ENCODE data around the gene SEMA3E.

SEMA3E gene

DNA sequence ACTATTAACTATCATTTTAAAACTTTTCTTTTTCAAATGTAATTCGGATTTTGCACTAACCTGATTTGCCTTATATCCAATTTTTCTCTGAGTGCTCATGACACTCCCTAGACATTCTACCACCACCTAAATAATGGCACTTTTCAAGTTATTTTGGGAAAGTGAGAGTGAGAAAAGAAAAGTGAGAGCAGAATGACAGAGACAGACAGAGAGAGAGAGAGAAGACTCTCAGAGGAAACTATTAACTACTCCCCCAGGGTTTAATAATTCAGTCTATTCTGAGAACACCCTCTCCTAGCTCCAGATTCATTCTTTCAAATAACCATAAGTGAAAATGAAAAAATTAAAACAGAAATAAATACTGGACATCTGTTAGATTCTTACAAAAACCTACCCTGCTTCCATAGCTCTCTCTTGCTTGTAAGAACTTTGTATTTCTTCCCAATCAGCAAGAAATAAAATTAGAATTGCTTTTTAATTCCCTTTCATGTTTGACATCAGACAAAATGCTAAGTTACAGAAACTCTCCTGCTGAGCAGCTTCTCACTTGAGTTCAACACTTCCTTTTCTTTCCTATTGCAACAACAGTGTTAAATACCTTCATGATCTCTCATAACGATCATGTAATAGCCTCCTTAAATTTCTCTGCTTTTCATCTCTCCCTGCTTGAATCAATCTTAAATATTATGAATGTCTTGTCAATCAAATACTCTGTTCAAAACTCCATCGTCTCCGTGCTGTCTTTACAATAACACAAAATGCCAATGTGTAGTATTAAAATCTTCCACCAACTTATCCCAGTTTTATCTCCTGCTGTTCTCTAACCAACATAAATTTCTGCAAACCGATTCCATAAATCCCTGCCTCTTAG is 191.7 kb downstream of the SEMA3E start:
- H3K9me2 ChIP-seq (replicated peaks; ENCODE audit: low read depth, low read length) = no peaks in the 10 kb centered on the region
- H3K79me2 ChIP-seq (ENCODE audit: insufficient read depth, low read length) = no peaks in the 10 kb centered on the region
- no peaks in the 10 kb centered on the region for H4K20me1 ChIP-seq (ENCODE audit: insufficient read depth, low read length, poor library complexity, severe bottlenecking)
- H3K27me3 ChIP-seq (ENCODE audit: insufficient read depth, low read length, poor library complexity, severe bottlenecking) = no peaks in the 10 kb centered on the region
- H3K4me1 ChIP-seq (ENCODE audit: insufficient read depth, low read length, poor library complexity, severe bottlenecking) = no peaks in the 10 kb centered on the region
- TF ChIP-seq, protein P1, sequence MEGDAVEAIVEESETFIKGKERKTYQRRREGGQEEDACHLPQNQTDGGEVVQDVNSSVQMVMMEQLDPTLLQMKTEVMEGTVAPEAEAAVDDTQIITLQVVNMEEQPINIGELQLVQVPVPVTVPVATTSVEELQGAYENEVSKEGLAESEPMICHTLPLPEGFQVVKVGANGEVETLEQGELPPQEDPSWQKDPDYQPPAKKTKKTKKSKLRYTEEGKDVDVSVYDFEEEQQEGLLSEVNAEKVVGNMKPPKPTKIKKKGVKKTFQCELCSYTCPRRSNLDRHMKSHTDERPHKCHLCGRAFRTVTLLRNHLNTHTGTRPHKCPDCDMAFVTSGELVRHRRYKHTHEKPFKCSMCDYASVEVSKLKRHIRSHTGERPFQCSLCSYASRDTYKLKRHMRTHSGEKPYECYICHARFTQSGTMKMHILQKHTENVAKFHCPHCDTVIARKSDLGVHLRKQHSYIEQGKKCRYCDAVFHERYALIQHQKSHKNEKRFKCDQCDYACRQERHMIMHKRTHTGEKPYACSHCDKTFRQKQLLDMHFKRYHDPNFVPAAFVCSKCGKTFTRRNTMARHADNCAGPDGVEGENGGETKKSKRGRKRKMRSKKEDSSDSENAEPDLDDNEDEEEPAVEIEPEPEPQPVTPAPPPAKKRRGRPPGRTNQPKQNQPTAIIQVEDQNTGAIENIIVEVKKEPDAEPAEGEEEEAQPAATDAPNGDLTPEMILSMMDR (conservative IDR thresholded peaks at IDR 0.05; ENCODE audit: low read length) = no peak
- TF ChIP-seq EZH2phosphoT487 (IDR thresholded peaks at IDR 0.05; ENCODE audit: borderline replicate concordance) = no peak
- no peak overlapping the region for H3K9ac ChIP-seq (ENCODE audit: low read depth, low read length, poor library complexity, severe bottlenecking)
- no peak overlapping the region for H3K4me2 ChIP-seq (ENCODE audit: low read depth, low read length, poor library complexity, severe bottlenecking)
- H3K36me3 ChIP-seq (ENCODE audit: insufficient read depth, low read length) = no peaks in the 10 kb centered on the region
- no peaks in the 10 kb centered on the region for H3F3A ChIP-seq (ENCODE audit: low read depth)
- no peak overlapping the region for H3K4me3 ChIP-seq (ENCODE audit: low read length, poor library complexity, severe bottlenecking)
- no peak overlapping the region for H2AFZ ChIP-seq (ENCODE audit: low read length)
- no peaks in the 10 kb centered on the region for H3K9me3 ChIP-seq (ENCODE audit: insufficient read depth, low read depth, low read length)

DNA sequence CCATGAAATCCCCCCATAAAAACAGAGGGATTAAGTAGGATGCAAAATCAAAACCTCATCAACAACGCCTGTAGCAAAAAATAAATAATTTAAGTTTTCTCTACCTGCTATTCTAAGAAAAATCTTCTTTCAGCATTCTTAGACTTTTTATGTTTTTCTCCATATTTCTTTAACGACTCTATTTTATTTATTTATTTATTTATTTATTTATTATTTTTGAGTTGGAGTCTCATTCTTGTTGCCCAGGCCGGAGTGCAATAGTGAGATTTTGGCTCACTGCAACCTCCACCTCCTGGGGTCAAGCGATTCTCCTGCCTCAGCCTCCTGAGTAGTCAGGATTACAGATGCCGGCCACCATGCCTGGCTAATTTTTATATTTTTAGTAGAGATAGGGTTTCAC is 192.5 kb downstream of the SEMA3E start:
- Histone ChIP-seq H3K9me3 (ENCODE audit: insufficient read depth, low read depth, low read length) (no peaks in the 10 kb centered on the region), H3K27me3 (ENCODE audit: insufficient read depth, low read length, poor library complexity, severe bottlenecking) (no peaks in the 10 kb centered on the region), H2AFZ (ENCODE audit: low read length) (no peak overlapping the region), H3K9ac (ENCODE audit: low read depth, low read length, poor library complexity, severe bottlenecking) (no peak overlapping the region), H3K4me1 (ENCODE audit: insufficient read depth, low read length, poor library complexity, severe bottlenecking) (no peaks in the 10 kb centered on the region), H3F3A (ENCODE audit: low read depth) (no peaks in the 10 kb centered on the region), H3K9me2 (replicated peaks; ENCODE audit: low read depth, low read length) (no peaks in the 10 kb centered on the region), H3K79me2 (ENCODE audit: insufficient read depth, low read length) (no peaks in the 10 kb centered on the region), H3K4me2 (ENCODE audit: low read depth, low read length, poor library complexity, severe bottlenecking) (no peak overlapping the region), H3K4me3 (ENCODE audit: low read length, poor library complexity, severe bottlenecking) (no peak overlapping the region), H4K20me1 (ENCODE audit: insufficient read depth, low read length, poor library complexity, severe bottlenecking) (no peaks in the 10 kb centered on the region), H3K36me3 (ENCODE audit: insufficient read depth, low read length) (no peaks in the 10 kb centered on the region)
- no peak for TF ChIP-seq EZH2phosphoT487 (IDR thresholded peaks at IDR 0.05; ENCODE audit: borderline replicate concordance)
- TF ChIP-seq, protein P1 (conservative IDR thresholded peaks at IDR 0.05; ENCODE audit: low read length) = no peak

DNA sequence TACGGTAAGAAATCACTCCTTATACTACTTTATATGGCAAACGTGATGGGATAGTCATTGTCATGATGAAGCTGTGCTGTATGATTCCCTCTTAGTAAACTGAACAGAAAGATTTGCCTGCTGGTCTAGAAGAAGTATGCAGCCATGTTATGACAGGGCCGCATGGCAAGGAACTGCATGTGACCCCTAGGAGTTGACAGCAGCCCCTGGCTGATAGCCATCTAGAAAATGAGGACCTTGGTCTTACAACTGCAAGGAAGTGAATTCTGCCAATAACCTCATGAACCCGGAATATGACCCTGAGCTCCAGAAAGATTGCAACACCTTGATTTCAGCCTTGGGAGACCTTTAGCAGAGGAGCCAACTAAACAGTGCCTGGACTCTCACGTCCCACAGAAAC is 193.3 kb downstream of the SEMA3E start:
- Histone ChIP-seq H4K20me1 (ENCODE audit: insufficient read depth, low read length, poor library complexity, severe bottlenecking) (no peaks in the 10 kb centered on the region), H2AFZ (ENCODE audit: low read length) (no peak overlapping the region), H3K9me2 (replicated peaks; ENCODE audit: low read depth, low read length) (no peaks in the 10 kb centered on the region), H3K36me3 (ENCODE audit: insufficient read depth, low read length) (no peaks in the 10 kb centered on the region), H3K4me3 (ENCODE audit: low read length, poor library complexity, severe bottlenecking) (no peak overlapping the region), H3K4me1 (ENCODE audit: insufficient read depth, low read length, poor library complexity, severe bottlenecking) (no peaks in the 10 kb centered on the region), H3K9ac (ENCODE audit: low read depth, low read length, poor library complexity, severe bottlenecking) (no peak overlapping the region), H3K9me3 (ENCODE audit: insufficient read depth, low read depth, low read length) (no peaks in the 10 kb centered on the region), H3K79me2 (ENCODE audit: insufficient read depth, low read length) (no peaks in the 10 kb centered on the region), H3K4me2 (ENCODE audit: low read depth, low read length, poor library complexity, severe bottlenecking) (no peak overlapping the region), H3F3A (ENCODE audit: low read depth) (no peaks in the 10 kb centered on the region), H3K27me3 (ENCODE audit: insufficient read depth, low read length, poor library complexity, severe bottlenecking) (no peaks in the 10 kb centered on the region)
- TF ChIP-seq EZH2phosphoT487 (IDR thresholded peaks at IDR 0.05; ENCODE audit: borderline replicate concordance) = no peak
- TF ChIP-seq, protein P1 (conservative IDR thresholded peaks at IDR 0.05; ENCODE audit: low read length) = no peak
